ENCODE data around the gene CDH12. TPM values are rescaled to one million over a fixed set of nuclear protein-coding genes. Genes with fewer than 3 reads are reported as not detected.

CDH12 gene
- total and polyA plus RNA-seq, 2 donors (not counting 3 experiments of a cell fraction or from before 2014, with no cell fraction given): 0.03 TPM; not detected in 1

GRCh38 chr5:22625451-22625850 lies 227.7 kb downstream of the CDH12 start:
- no peaks in the 10 kb centered on the region for H3K27me3 ChIP-seq (ENCODE audit: control insufficient read depth in 2 of 2, insufficient read depth in 2 of 2, low read length in 2 of 2)
- no TSS peak for BruUV-seq (replicated peaks)
- TF ChIP-seq EZH2 (IDR thresholded peaks at IDR 0.05; ENCODE audit: borderline replicate concordance, low read depth, low read length, severe bottlenecking) (no peak), CTCF (IDR thresholded peaks at IDR 0.05; ENCODE audit: extremely low read depth in 1 of 2, insufficient read depth in 1 of 2, low read depth in 1 of 2, low read length in 2 of 2) (no peak), FOS (IDR thresholded peaks at IDR 0.05; ENCODE audit: borderline replicate concordance, insufficient read depth, low read length) (no peak), POLR2AphosphoS5 (IDR thresholded peaks at IDR 0.05; ENCODE audit: insufficient read depth, low read depth, low read length) (no peak), POLR2A (IDR thresholded peaks at IDR 0.05; ENCODE audit: low read depth, low read length) (no peak), JUN (IDR thresholded peaks at IDR 0.05; ENCODE audit: borderline replicate concordance, insufficient read depth, insufficient read length, low read depth) (no peak), MAX (IDR thresholded peaks at IDR 0.05; ENCODE audit: insufficient read depth, insufficient read length) (no peak), MYC (IDR thresholded peaks at IDR 0.05; ENCODE audit: low read depth, low read length) (no peak)
- FAIRE-seq (no peak), DNase-seq (ENCODE audit: low read depth, low spot score) (no peak)
- intact Hi-C loops (cut with micrococcal nuclease) (no loop called here), dilution Hi-C loops (cut with MboI; ENCODE audit: extremely low pct_ligation_motif_present, low sequenced_read_pairs) (no loop called here)
- H4K20me1 ChIP-seq (replicated peaks; ENCODE audit: control insufficient read depth, extremely low read depth, insufficient read depth, low read length): no peaks in the 10 kb centered on the region
- ChIA-PET CTCF (no interaction called here), POLR2A (interaction anchor here (0.6 kb wide), 1 partner anchor 172 kb away, joined by 3 read pairs; no protein-coding TSS in a partner anchor)
- H3K4me2 ChIP-seq (ENCODE audit: insufficient read depth, low read length): no peak overlapping the region
- no peak overlapping the region for H2AFZ ChIP-seq (ENCODE audit: low read depth, low read length)
- H3K27ac ChIP-seq (ENCODE audit: insufficient read depth, low read depth, low read length): no peak overlapping the region
- no peaks in the 10 kb centered on the region for H3K9me3 ChIP-seq (replicated peaks; ENCODE audit: control insufficient read depth, insufficient read depth, low read length)
- no peaks in the 10 kb centered on the region for H3K79me2 ChIP-seq (ENCODE audit: control insufficient read depth, insufficient read depth, low read length)
- H3K4me3 ChIP-seq (replicated peaks in 1 of 3; ENCODE audit: insufficient read depth in 1 of 3, low read depth in 1 of 3, low read length in 3 of 3): no peak overlapping the region
- H3K36me3 ChIP-seq (ENCODE audit: control insufficient read depth in 2 of 2, extremely low read depth in 1 of 2, insufficient read depth in 2 of 2, low read length in 2 of 2): no peaks in the 10 kb centered on the region
- no peaks in the 10 kb centered on the region for H3K9me1 ChIP-seq (replicated peaks; ENCODE audit: control insufficient read depth, extremely low read depth, insufficient read depth, low read length)
- no peak overlapping the region for H3K9ac ChIP-seq (replicated peaks; ENCODE audit: extremely low read depth, insufficient read depth, low read length)
- peaks cover 3% of the 10 kb centered on the region for H3K4me1 ChIP-seq (ENCODE audit: control insufficient read depth, extremely low read depth, insufficient read depth, low read length)

Measured in endothelial cell of umbilical vein (primary cell).